GM12878 (cell line): ENCODE data around the gene BCL11A. TPM values are rescaled to one million over a fixed set of nuclear protein-coding genes. Genes with fewer than 3 reads are reported as not detected.

ENCODE experiments used
- ASH2L ChIP-seq: fragments of 300-600, 200-600 bp; sonication (generic); IDR thresholded peaks from 2 replicates; pipeline ENCODE4 v1.6.1; 2017; ENCODE audit warnings: low read depth, mild to moderate bottlenecking, borderline replicate concordance
- ATF7 ChIP-seq: fragments of 450-650 bp; IDR thresholded peaks from 2 replicates; pipeline ENCODE4 v1.6.1; 2016; ENCODE audit warnings: low read depth, mild to moderate bottlenecking
- EED ChIP-seq: sonication (generic); IDR thresholded peaks from 2 replicates; pipeline ENCODE4 v1.6.1; 2016; ENCODE audit warnings: antibody characterized with exemption, low read depth
- GABPA ChIP-seq: IDR thresholded peaks from 2 replicates; pipeline ENCODE4 v1.6.1; 2014; ENCODE audit warnings: antibody characterized with exemption, low read depth, mild to moderate bottlenecking, inconsistent platforms
- POLR2AphosphoS2 ChIP-seq: IDR thresholded peaks from 2 replicates; pipeline ENCODE4 v1.6.1; 2011; ENCODE audit warnings: low read depth, mild to moderate bottlenecking, low read length, improper control_type of control experiment, moderate library complexity
- SP1 ChIP-seq: IDR thresholded peaks from one replicate; pipeline ENCODE4 v1.6.1; 2011; ENCODE audit warnings: low read depth, low read length
- SUZ12 ChIP-seq: fragments of 200-600 bp; sonication (generic); IDR thresholded peaks from one replicate; pipeline ENCODE4 v1.6.1; 2018; ENCODE audit warnings: antibody characterized with exemption, mild to moderate bottlenecking; ENCODE audit not compliant: unreplicated experiment
- YY1 ChIP-seq: IDR thresholded peaks from 2 replicates; pipeline ENCODE4 v1.6.1; 2011; ENCODE audit warnings: low read depth, mild to moderate bottlenecking, low read length
- ZBED1 ChIP-seq: IDR thresholded peaks from 2 replicates; pipeline ENCODE4 v1.6.1; 2016; ENCODE audit warnings: borderline replicate concordance
- ZNF207 ChIP-seq: fragments of 450-650 bp; IDR thresholded peaks from 2 replicates; pipeline ENCODE4 v1.6.1; 2014; ENCODE audit warnings: antibody characterized with exemption, mild to moderate bottlenecking, borderline replicate concordance
- ZNF592 ChIP-seq: fragments of 450-650 bp; IDR thresholded peaks from 2 replicates; pipeline ENCODE4 v1.6.1; 2017; ENCODE audit warnings: mild to moderate bottlenecking, moderate library complexity
- ZNF622 ChIP-seq: fragments of 450-650 bp; IDR thresholded peaks from 2 replicates; pipeline ENCODE4 v1.6.1; 2017; ENCODE audit warnings: mild to moderate bottlenecking, inconsistent platforms
- polyA plus RNA-seq, 11 experiments: library from polyadenylated mRNA; depleted of rRNA in 4 of 11; unstranded in 6 of 11; stranded (reverse) in 5 of 11; fragments of >200 nt; fragmentation: Nextera tagmentation in 4 of 11; fragmentation: Illumina TruSeq in 1 of 11; extraction: Ambion mirVana in 4 of 11; extraction: Trizol in 1 of 11; gene quantifications; 1 replicate in 1 of 11; 2 replicates in 10 of 11; pipeline versions ENCODE4 v1.2.1 to v1.2.3, GENCODE V29; 2011 to 2016; ENCODE audit warnings: inconsistent platforms in 2 of 11, missing spikeins in 2 of 11, low read depth in 1 of 11
- total RNA-seq, 4 experiments: library from RNA; depleted of rRNA in 3 of 4; stranded (reverse); fragments of >200 nt in 3 of 4; fragmentation: Illumina TruSeq in 1 of 4; extraction: Trizol in 1 of 4; gene quantifications; 2 replicates each; pipeline versions ENCODE4 v1.2.1 to v1.2.3, GENCODE V29; 2013 to 2021
- TF ChIP-seq, protein P1 (sequence below): fragments of 450-650 bp; formaldehyde crosslinking; IDR thresholded peaks from 2 replicates; pipeline ENCODE4 v1.4.0; 2022; ENCODE audit warnings: mild to moderate bottlenecking, moderate library complexity

The BCL11A gene
- total and polyA plus RNA-seq, 10 of the 15 experiments (the other 5 are each of a cell fraction or from before 2014, with no cell fraction given) = 7.5 to 26.6 (median 11.1) TPM; not detected in 1

DNA sequence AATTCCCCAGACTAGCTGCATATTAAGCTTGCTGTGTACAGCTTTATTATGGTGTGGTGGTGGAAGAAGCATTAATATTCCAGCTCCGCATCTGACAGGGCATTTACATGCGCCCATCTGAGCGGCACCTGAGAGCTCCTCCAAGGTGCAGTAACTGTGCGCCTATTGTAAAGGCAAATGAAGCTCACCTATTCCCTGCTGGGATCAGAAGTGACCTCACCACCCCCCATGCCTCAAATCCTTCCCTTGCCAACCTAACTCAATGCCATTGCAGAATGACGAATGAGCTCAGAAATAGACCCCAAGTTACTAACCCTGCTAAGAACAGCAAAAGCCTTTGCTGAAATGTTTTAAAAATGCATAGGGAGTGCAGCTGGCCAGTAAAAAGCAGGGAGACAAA, 14.3 kb downstream of the BCL11A start (continued):
- TF ChIP-seq SUZ12 (no peak), POLR2AphosphoS2 (no peak), ZBED1 (no peak), ZNF622 (no peak), ZNF592 (no peak), ZNF207 (no peak), ATF7 (no peak), GABPA (no peak), EED (no peak), YY1 (no peak), SP1 (no peak), ASH2L (no peak)
- TF ChIP-seq, protein P1, sequence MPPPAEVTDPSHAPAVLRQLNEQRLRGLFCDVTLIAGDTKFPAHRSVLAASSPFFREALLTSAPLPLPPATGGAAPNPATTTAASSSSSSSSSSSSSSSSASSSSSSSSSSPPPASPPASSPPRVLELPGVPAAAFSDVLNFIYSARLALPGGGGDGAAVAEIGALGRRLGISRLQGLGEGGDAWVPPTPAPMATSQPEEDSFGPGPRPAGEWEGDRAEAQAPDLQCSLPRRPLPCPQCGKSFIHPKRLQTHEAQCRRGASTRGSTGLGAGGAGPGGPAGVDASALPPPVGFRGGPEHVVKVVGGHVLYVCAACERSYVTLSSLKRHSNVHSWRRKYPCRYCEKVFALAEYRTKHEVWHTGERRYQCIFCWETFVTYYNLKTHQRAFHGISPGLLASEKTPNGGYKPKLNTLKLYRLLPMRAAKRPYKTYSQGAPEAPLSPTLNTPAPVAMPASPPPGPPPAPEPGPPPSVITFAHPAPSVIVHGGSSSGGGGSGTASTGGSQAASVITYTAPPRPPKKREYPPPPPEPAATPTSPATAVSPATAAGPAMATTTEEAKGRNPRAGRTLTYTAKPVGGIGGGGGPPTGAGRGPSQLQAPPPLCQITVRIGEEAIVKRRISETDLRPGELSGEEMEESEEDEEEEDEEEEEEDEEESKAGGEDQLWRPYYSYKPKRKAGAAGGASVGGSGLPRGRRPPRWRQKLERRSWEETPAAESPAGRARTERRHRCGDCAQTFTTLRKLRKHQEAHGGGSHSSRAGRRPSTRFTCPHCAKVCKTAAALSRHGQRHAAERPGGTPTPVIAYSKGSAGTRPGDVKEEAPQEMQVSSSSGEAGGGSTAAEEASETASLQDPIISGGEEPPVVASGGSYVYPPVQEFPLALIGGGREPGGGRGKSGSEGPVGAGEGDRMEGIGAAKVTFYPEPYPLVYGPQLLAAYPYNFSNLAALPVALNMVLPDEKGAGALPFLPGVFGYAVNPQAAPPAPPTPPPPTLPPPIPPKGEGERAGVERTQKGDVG = no peak
- TF ChIP-seq, all 136 proteins: peak for 0
